SIG-M5 treated with dmso at 0.1 percent for 504 hours (cell line): ENCODE results near the gene CCNH.

ENCODE experiments used
- DNase-seq: peaks from one replicate; lab custom pipeline; 2025; ENCODE audit not compliant: unreplicated experiment; lab: John Stamatoyannopoulos, UW

Gene CCNH

GRCh38 chr5:87361536-87362213, 51.1 kb downstream of the CCNH start:
- peak; percentile 13 for DNase-seq

DNA sequence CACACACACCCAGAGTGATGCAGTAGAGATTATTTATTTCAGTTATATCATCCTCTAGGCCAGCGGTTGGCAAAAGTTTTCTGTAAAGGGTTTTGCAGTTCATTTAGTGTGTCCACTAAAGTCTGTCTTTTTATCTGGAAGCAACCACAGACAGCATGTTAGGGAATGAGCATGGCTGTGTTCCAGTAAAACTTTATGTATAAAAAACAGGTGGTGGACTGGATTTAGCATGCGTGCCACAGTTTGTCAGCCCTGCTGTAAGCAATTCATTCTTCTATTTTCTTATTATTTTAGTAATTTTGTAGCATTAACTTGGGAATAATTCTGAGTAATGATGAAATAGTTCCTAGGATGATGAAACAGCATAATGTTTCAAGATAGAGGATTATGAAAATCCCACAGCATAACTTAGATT, 51.7 kb downstream of the CCNH start:
- no peak for DNase-seq

DNA sequence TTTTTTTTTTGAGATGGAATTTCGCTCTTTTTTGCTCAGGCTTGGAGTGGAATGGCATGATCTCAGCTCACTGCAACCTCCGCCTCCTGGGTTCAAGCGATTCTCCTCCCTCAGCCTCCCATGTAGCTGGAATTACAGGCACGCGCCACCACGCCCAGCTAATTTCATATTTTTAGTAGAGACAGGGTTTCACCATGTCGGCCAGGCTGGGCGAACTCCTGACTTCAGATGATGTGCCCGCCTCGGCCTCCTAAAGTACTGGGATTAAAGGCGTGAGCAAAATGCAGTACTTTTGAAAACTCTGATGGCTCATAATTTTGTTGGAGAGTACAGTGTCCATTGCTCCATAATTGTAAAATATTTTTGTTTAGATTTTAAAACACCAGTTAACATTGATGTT, 52.6 kb downstream of the CCNH start:
- no peak for DNase-seq

- no peak for DNase-seq
Measured at GRCh38 chr5:87359106-87359505, 53.6 kb downstream of the CCNH start.

DNA sequence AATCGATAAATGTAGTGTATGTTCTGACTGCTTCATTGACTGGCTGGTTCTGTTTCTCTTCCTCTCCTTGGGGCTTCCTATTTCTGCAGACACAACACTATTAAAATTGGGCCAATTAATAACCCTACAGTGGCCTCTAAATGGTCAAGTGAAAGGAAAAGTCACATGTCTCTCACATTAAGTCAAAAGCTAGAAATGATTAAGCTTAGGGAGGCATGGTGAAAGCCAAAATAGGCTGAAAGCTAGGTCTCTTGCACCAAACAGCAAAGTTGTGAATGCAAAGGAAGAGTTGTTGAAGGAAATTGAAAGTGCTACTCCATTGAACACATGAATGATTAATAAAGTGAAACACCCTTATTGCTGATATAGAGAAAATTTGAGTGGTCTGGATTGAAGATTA, 58.2 kb downstream of the CCNH start:
- DNase-seq = no peak

DNA sequence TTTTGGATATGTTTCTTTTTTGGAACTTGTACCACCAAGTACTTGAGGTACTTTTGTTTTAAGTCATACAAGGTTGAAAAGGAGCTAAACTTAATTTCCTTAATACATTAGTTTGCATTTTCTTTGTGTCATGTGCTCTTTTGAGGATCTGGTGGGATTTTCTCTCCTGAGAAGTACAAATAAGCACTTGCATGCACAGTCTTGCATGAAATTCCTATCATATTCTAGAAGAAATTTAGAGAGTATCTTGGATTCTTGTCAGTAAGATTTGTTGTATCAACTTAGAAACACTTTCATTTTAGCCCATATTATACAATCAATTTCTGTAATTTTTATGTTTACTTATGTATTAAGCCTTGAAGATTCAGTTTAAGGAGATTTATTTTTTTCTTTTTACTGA, 64.9 kb downstream of the CCNH start:
- no peak for DNase-seq

DNA sequence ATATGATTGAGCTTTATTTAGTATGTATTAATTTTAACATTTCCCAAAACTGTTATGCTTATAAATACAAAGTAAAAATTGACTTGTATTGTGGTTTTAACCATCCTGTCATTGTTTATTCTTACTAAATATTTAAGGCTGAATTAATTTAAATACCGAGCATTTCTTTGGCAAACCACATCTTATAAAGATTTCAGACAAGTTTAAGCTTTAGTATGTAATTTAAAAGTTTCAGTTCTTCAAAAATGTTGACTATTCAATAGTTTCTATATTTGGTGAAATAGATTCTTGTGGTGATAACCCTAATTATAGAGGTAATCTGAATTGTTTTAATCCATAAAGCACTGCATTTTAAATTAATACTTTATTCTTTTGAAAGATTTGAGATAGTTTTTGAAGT, 65.5 kb downstream of the CCNH start:
- DNase-seq = no peak
